ENCODE results near the gene SYNE2. TPM values are rescaled to one million over a fixed set of nuclear protein-coding genes. Genes with fewer than 3 reads are reported as not detected.

SYNE2 gene
- total and polyA plus RNA-seq, 2 donors (not counting 3 experiments of a cell fraction or from before 2014, with no cell fraction given): 16.0 to 53.7 TPM

DNA sequence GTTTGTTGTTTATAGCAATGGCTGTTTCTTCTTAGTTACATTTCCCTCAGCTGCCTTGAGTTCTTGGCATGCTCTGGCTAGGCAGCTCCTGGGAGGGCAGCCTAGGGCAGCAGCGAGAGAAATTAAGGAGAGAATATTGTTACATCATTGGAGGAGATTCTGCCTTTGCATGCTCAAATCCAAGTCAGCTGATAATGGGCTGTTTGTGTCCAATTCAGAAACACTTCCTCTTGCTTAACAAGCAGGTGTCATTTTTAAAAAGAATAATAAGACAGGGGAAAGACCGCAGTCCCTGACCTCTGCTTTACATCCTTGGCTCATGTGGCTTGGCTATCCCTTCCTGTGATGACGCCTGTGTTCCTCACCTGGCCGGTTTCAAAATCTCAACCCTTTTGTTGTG lies 364.5 kb downstream of the SYNE2 start:
- ChIA-PET POLR2A (no interaction called here), CTCF (interaction anchor here (0.6 kb wide), 1 partner anchor 66 kb away, joined by 3 read pairs; no protein-coding TSS in a partner anchor)
- Histone ChIP-seq H3K4me2 (ENCODE audit: insufficient read depth, low read length) (no peak overlapping the region), H4K20me1 (replicated peaks; ENCODE audit: control insufficient read depth, extremely low read depth, insufficient read depth, low read length) (no peaks in the 10 kb centered on the region), H3K36me3 (ENCODE audit: control insufficient read depth in 2 of 2, extremely low read depth in 1 of 2, insufficient read depth in 2 of 2, low read length in 2 of 2) (peaks cover 0 to 15% of the 10 kb centered on the region in 2 experiments), H3K79me2 (ENCODE audit: control insufficient read depth, insufficient read depth, low read length) (no peaks in the 10 kb centered on the region), H3K9me1 (replicated peaks; ENCODE audit: control insufficient read depth, extremely low read depth, insufficient read depth, low read length) (no peaks in the 10 kb centered on the region), H3K27ac (ENCODE audit: insufficient read depth, low read depth, low read length) (no peak overlapping the region), H3K4me1 (ENCODE audit: control insufficient read depth, extremely low read depth, insufficient read depth, low read length) (peaks cover 2% of the 10 kb centered on the region), H3K27me3 (ENCODE audit: control insufficient read depth in 2 of 2, insufficient read depth in 2 of 2, low read length in 2 of 2) (no peaks in the 10 kb centered on the region), H2AFZ (ENCODE audit: low read depth, low read length) (no peak overlapping the region), H3K9ac (replicated peaks; ENCODE audit: extremely low read depth, insufficient read depth, low read length) (no peak overlapping the region), H3K4me3 (replicated peaks in 1 of 3; ENCODE audit: insufficient read depth in 1 of 3, low read depth in 1 of 3, low read length in 3 of 3) (no peak overlapping the region), H3K9me3 (replicated peaks; ENCODE audit: control insufficient read depth, insufficient read depth, low read length) (no peaks in the 10 kb centered on the region)
- no peak for DNase-seq (ENCODE audit: low read depth, low spot score)
- TF ChIP-seq GATA2 (IDR thresholded peaks at IDR 0.05; ENCODE audit: insufficient read depth, insufficient read length, low read depth, low read length) (no peak), POLR2AphosphoS5 (IDR thresholded peaks at IDR 0.05; ENCODE audit: insufficient read depth, low read depth, low read length) (no peak), JUN (IDR thresholded peaks at IDR 0.05; ENCODE audit: borderline replicate concordance, insufficient read depth, insufficient read length, low read depth) (no peak)
- intact Hi-C loops (cut with micrococcal nuclease) (no loop called here), dilution Hi-C loops (cut with MboI; ENCODE audit: extremely low pct_ligation_motif_present, low sequenced_read_pairs) (no loop called here)
- FAIRE-seq: no peak
- no TSS peak for BruUV-seq (replicated peaks)

DNA sequence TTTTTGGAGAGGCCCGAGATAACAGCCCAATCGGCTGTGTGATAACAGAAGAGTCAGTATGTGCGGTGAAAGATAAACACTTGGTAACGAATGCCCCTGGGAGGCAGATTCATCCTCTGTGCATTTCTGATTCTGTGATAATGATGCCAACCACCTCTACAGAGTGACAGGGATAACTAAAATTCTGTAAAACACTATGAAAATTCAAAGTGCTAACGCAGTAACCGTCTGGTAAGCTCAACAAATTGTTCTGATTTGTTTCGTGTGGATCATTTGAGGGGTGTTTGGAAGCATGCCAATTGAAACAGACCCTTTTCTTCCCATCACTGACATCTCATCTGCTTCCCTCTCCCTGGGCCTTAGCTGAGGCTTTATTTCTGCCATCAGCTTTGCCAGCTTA lies 365.0 kb downstream of the SYNE2 start:
- ChIA-PET CTCF (no interaction called here), POLR2A (no interaction called here)
- no peak overlapping the region for H2AFZ ChIP-seq (ENCODE audit: low read depth, low read length)
- FAIRE-seq (no peak), DNase-seq (ENCODE audit: low read depth, low spot score) (no peak)
- peaks cover 0 to 15% of the 10 kb centered on the region in 2 experiments for H3K36me3 ChIP-seq (ENCODE audit: control insufficient read depth in 2 of 2, extremely low read depth in 1 of 2, insufficient read depth in 2 of 2, low read length in 2 of 2)
- H3K27ac ChIP-seq (ENCODE audit: insufficient read depth, low read depth, low read length): no peak overlapping the region
- intact Hi-C loops (cut with micrococcal nuclease): no loop called here
- H3K9me1 ChIP-seq (replicated peaks; ENCODE audit: control insufficient read depth, extremely low read depth, insufficient read depth, low read length): no peaks in the 10 kb centered on the region
- H3K4me3 ChIP-seq (replicated peaks in 1 of 3; ENCODE audit: insufficient read depth in 1 of 3, low read depth in 1 of 3, low read length in 3 of 3): no peak overlapping the region
- H3K9me3 ChIP-seq (replicated peaks; ENCODE audit: control insufficient read depth, insufficient read depth, low read length): no peaks in the 10 kb centered on the region
- H3K9ac ChIP-seq (replicated peaks; ENCODE audit: extremely low read depth, insufficient read depth, low read length): no peak overlapping the region
- no peaks in the 10 kb centered on the region for H3K79me2 ChIP-seq (ENCODE audit: control insufficient read depth, insufficient read depth, low read length)
- no peaks in the 10 kb centered on the region for H3K27me3 ChIP-seq (ENCODE audit: control insufficient read depth in 2 of 2, insufficient read depth in 2 of 2, low read length in 2 of 2)
- no TSS peak for BruUV-seq (replicated peaks)
- TF ChIP-seq MYC (IDR thresholded peaks at IDR 0.05; ENCODE audit: low read depth, low read length) (no peak), POLR2AphosphoS5 (IDR thresholded peaks at IDR 0.05; ENCODE audit: insufficient read depth, low read depth, low read length) (no peak), POLR2A (IDR thresholded peaks at IDR 0.05; ENCODE audit: low read depth, low read length) (no peak), JUN (IDR thresholded peaks at IDR 0.05; ENCODE audit: borderline replicate concordance, insufficient read depth, insufficient read length, low read depth) (no peak), EZH2 (IDR thresholded peaks at IDR 0.05; ENCODE audit: borderline replicate concordance, low read depth, low read length, severe bottlenecking) (no peak), GATA2 (IDR thresholded peaks at IDR 0.05; ENCODE audit: insufficient read depth, insufficient read length, low read depth, low read length) (no peak), FOS (IDR thresholded peaks at IDR 0.05; ENCODE audit: borderline replicate concordance, insufficient read depth, low read length) (no peak)
- TF ChIP-seq, protein P1, sequence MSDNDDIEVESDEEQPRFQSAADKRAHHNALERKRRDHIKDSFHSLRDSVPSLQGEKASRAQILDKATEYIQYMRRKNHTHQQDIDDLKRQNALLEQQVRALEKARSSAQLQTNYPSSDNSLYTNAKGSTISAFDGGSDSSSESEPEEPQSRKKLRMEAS (IDR thresholded peaks at IDR 0.05; ENCODE audit: insufficient read depth, insufficient read length): no peak
- TF ChIP-seq, protein P2, sequence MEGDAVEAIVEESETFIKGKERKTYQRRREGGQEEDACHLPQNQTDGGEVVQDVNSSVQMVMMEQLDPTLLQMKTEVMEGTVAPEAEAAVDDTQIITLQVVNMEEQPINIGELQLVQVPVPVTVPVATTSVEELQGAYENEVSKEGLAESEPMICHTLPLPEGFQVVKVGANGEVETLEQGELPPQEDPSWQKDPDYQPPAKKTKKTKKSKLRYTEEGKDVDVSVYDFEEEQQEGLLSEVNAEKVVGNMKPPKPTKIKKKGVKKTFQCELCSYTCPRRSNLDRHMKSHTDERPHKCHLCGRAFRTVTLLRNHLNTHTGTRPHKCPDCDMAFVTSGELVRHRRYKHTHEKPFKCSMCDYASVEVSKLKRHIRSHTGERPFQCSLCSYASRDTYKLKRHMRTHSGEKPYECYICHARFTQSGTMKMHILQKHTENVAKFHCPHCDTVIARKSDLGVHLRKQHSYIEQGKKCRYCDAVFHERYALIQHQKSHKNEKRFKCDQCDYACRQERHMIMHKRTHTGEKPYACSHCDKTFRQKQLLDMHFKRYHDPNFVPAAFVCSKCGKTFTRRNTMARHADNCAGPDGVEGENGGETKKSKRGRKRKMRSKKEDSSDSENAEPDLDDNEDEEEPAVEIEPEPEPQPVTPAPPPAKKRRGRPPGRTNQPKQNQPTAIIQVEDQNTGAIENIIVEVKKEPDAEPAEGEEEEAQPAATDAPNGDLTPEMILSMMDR (IDR thresholded peaks at IDR 0.05; ENCODE audit: extremely low read depth in 1 of 2, insufficient read depth in 1 of 2, low read depth in 1 of 2, low read length in 2 of 2): no peak
- dilution Hi-C loops (cut with MboI; ENCODE audit: extremely low pct_ligation_motif_present, low sequenced_read_pairs): no loop called here
- H4K20me1 ChIP-seq (replicated peaks; ENCODE audit: control insufficient read depth, extremely low read depth, insufficient read depth, low read length): no peaks in the 10 kb centered on the region
- H3K4me2 ChIP-seq (ENCODE audit: insufficient read depth, low read length): no peak overlapping the region
- H3K4me1 ChIP-seq (ENCODE audit: control insufficient read depth, extremely low read depth, insufficient read depth, low read length): peaks cover under 1% of the 10 kb centered on the region

Measured in endothelial cell of umbilical vein (primary cell).